SU-DHL-6 (cell line): ENCODE measurements around the gene CHST5.
"Not testable (repeated sequence)": the region's sequence is repeated elsewhere in the genome, so short reads cannot be mapped to it uniquely, and the experiment has no call there.

Experiments used
- H2AFZ ChIP-seq: fragments of 200-600 bp; sonication (generic); 2 replicates; pipeline ENCODE4 v1.6.1; 2014; ENCODE audit warnings: low read depth, mild to moderate bottlenecking, moderate library complexity, mixed read lengths, antibody characterized with exemption, low read length; ENCODE audit not compliant: severe bottlenecking
- H3F3A ChIP-seq: fragments of 200-600 bp; shearing (Covaris generic); 2 replicates; pipeline ENCODE4 v1.6.0; 2016; ENCODE audit warnings: antibody characterized with exemption, mild to moderate bottlenecking; ENCODE audit not compliant: insufficient read depth
- H3K27ac ChIP-seq: fragments of 200-600 bp; sonication (generic); 2 replicates; pipeline ENCODE4 v1.5.1; 2016; ENCODE audit warnings: low read depth, mild to moderate bottlenecking, low read length, moderate library complexity, mixed read lengths
- H3K27me3 ChIP-seq: fragments of 200-600 bp; sonication (generic), shearing (Covaris generic); 2 replicates; pipeline ENCODE4 v1.6.0; 2014; ENCODE audit warnings: mild to moderate bottlenecking, low read length
- H3K36me3 ChIP-seq: fragments of 200-600 bp; sonication (generic); 2 replicates; pipeline ENCODE4 v1.6.1; 2014; ENCODE audit warnings: mild to moderate bottlenecking, low read length, mixed read lengths
- H3K4me2 ChIP-seq: fragments of 300-600, 200-600 bp; shearing (Covaris generic), sonication (generic); 2 replicates; pipeline ENCODE4 v1.6.0; 2014; ENCODE audit warnings: low read length, low read depth, mild to moderate bottlenecking; ENCODE audit not compliant: poor library complexity, severe bottlenecking
- H3K4me3 ChIP-seq: fragments of 200-600 bp; sonication (generic); 2 replicates; pipeline ENCODE4 v1.5.1; 2014; ENCODE audit warnings: antibody characterized with exemption, low read length, mild to moderate bottlenecking, mixed read lengths; ENCODE audit not compliant: insufficient read depth, poor library complexity, severe bottlenecking
- H3K79me2 ChIP-seq: fragments of 200-600 bp; sonication (generic); 2 replicates; pipeline ENCODE4 v1.6.1; 2014; ENCODE audit warnings: mild to moderate bottlenecking, low read length, moderate library complexity; ENCODE audit not compliant: insufficient read depth
- H3K9ac ChIP-seq: fragments of 200-600 bp; sonication (generic); 2 replicates; pipeline ENCODE4 v1.7.0; 2014; ENCODE audit warnings: mild to moderate bottlenecking, low read length
- H3K9me2 ChIP-seq: fragments of 200-600 bp; sonication (generic); replicated peaks from 2 replicates; pipeline ENCODE4 v1.6.1; 2014; ENCODE audit warnings: low read length; ENCODE audit not compliant: insufficient read depth
- H3K9me3 ChIP-seq: fragments of 200-600 bp; sonication (generic); 2 replicates; pipeline ENCODE4 v1.6.1; 2014; ENCODE audit warnings: low read length, mixed read lengths; ENCODE audit not compliant: insufficient read depth
- H4K20me1 ChIP-seq: fragments of 200-600 bp; sonication (generic); 2 replicates; pipeline ENCODE4 v1.6.1; 2014; ENCODE audit warnings: low read depth, mild to moderate bottlenecking, antibody characterized with exemption, low read length, moderate library complexity, mixed read lengths
- EZH2phosphoT487 ChIP-seq: fragments of 200-600 bp; sonication (generic), shearing (Covaris generic); conservative IDR thresholded peaks from 2 replicates; pipeline ENCODE4 v1.6.1; 2018; ENCODE audit warnings: mild to moderate bottlenecking, antibody characterized with exemption, low read length, moderate library complexity, mixed read lengths
- TF ChIP-seq, protein P1 (sequence below): fragments of 200-600 bp; sonication (generic); IDR thresholded peaks from one replicate; pipeline ENCODE4 v1.5.1; 2017; ENCODE audit warnings: antibody characterized with exemption, mild to moderate bottlenecking, low read length, moderate library complexity; ENCODE audit not compliant: insufficient read depth, poor library complexity, severe bottlenecking

Gene CHST5

DNA sequence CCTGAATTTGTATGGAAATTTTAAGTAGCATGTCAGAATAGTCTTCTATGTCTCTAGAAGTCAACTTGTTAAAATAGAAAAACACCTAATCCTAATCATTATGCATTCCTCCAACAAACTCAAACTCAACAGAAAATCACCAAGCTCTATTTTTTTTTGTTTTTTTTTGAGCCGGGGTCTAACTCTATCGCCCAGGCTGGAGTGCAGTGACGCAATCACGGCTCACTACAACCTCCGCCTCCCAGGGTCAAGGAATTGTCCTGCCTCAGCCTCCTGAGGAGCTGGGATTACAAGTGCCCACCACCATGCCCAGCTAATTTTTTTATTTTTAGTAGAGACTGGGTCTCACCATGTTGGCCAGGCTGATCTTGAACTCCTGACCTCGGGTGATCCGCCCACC lies 10.4 kb upstream of the CHST5 start:
- no peak overlapping the region for H3K4me3 ChIP-seq
- no peak overlapping the region for H3K4me2 ChIP-seq
- H3K79me2 ChIP-seq, result no peaks in the 10 kb centered on the region
- H3K9me2 ChIP-seq, result no peaks in the 10 kb centered on the region
- H3K9me3 ChIP-seq, result no peaks in the 10 kb centered on the region
- H3K9ac ChIP-seq, result no peak overlapping the region
- no peaks in the 10 kb centered on the region for H3F3A ChIP-seq
- H4K20me1 ChIP-seq, result no peaks in the 10 kb centered on the region
- H3K27me3 ChIP-seq, result no peaks in the 10 kb centered on the region
- TF ChIP-seq, protein P1, sequence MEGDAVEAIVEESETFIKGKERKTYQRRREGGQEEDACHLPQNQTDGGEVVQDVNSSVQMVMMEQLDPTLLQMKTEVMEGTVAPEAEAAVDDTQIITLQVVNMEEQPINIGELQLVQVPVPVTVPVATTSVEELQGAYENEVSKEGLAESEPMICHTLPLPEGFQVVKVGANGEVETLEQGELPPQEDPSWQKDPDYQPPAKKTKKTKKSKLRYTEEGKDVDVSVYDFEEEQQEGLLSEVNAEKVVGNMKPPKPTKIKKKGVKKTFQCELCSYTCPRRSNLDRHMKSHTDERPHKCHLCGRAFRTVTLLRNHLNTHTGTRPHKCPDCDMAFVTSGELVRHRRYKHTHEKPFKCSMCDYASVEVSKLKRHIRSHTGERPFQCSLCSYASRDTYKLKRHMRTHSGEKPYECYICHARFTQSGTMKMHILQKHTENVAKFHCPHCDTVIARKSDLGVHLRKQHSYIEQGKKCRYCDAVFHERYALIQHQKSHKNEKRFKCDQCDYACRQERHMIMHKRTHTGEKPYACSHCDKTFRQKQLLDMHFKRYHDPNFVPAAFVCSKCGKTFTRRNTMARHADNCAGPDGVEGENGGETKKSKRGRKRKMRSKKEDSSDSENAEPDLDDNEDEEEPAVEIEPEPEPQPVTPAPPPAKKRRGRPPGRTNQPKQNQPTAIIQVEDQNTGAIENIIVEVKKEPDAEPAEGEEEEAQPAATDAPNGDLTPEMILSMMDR, result no peak
- no peak for TF ChIP-seq EZH2phosphoT487
- H2AFZ ChIP-seq, result no peak overlapping the region
- H3K36me3 ChIP-seq, result no peaks in the 10 kb centered on the region
- H3K27ac ChIP-seq, result no peak overlapping the region

DNA sequence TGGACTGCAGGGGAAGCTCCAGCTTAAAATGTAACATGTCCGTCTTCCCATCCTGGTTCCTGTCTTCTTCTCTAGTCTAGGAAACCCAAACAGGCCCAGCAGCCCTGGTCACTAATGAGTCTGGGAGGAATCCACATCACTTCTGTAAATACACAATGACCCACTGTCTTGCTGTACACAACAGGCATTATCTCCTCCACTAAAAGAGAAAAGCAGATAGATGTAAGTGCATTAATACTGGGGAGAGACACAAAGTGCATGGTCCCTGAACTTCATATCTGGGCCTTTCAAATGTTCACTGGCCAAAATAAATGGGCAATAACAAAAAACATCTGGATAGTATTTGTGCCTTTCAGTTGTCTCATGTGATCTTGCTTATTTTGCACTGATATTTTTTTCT lies 10.0 kb upstream of the CHST5 start:
- H3K9me2 ChIP-seq, H3F3A ChIP-seq, H3K36me3 ChIP-seq, H3K27ac ChIP-seq, H3K4me3 ChIP-seq, H3K27me3 ChIP-seq, H3K9ac ChIP-seq, H3K79me2 ChIP-seq, H4K20me1 ChIP-seq, H2AFZ ChIP-seq, H3K9me3 ChIP-seq, H3K4me2 ChIP-seq: not testable (repeated sequence)

DNA sequence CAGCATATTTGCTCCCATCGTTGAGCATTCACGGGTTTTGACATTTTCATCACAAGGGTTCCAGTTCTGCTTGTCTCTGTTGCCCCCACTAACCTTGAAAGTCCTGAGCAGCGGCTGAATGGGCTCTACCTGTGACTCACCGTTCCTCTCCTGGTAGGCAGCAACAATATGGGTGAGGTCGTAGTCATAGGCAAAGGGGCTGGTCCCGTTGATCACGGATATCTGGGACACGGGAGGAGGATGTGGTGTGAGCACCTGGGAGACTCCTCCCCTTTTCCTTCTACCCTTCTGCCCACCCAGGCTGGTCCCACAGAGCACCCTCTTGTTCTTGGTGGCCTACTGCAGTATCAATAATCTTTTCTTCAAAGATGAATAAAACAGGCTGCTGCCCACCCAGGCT lies 6.6 kb upstream of the CHST5 start:
- H3K27me3 ChIP-seq, H3K79me2 ChIP-seq, H3K4me2 ChIP-seq, H3K36me3 ChIP-seq, H3F3A ChIP-seq, H4K20me1 ChIP-seq, H2AFZ ChIP-seq, H3K4me3 ChIP-seq, H3K9ac ChIP-seq, H3K9me3 ChIP-seq, H3K9me2 ChIP-seq, H3K27ac ChIP-seq: not testable (repeated sequence)

DNA sequence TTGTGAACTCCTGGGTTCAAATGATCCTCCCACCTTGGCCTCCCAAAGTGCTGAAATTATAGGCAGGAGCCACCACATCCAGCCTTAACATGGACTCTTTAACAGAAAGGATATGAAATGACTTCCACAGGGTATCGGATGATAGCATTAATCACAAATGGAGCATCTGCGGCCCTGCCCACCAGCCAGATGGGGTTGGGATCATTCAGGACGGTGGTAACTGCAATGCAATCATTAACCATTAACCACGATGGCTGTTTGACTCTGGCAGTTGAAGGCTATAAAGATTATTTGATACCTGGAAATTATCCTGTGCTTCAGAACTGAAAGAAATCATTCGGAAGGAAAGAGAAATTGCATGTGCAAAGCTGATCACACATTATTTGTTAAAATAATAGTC lies 5.3 kb upstream of the CHST5 start:
- no peaks in the 10 kb centered on the region for H3K79me2 ChIP-seq
- TF ChIP-seq, protein P1, result no peak
- no peak for TF ChIP-seq EZH2phosphoT487
- no peaks in the 10 kb centered on the region for H3K9me2 ChIP-seq
- H3K9ac ChIP-seq, result no peak overlapping the region
- no peaks in the 10 kb centered on the region for H3K36me3 ChIP-seq
- H3K9me3 ChIP-seq, result no peaks in the 10 kb centered on the region
- H2AFZ ChIP-seq, result no peak overlapping the region
- H4K20me1 ChIP-seq, result no peaks in the 10 kb centered on the region
- H3K4me2 ChIP-seq, result no peak overlapping the region
- H3K27me3 ChIP-seq, result no peaks in the 10 kb centered on the region
- H3F3A ChIP-seq, result no peaks in the 10 kb centered on the region
- no peak overlapping the region for H3K4me3 ChIP-seq
- no peak overlapping the region for H3K27ac ChIP-seq

DNA sequence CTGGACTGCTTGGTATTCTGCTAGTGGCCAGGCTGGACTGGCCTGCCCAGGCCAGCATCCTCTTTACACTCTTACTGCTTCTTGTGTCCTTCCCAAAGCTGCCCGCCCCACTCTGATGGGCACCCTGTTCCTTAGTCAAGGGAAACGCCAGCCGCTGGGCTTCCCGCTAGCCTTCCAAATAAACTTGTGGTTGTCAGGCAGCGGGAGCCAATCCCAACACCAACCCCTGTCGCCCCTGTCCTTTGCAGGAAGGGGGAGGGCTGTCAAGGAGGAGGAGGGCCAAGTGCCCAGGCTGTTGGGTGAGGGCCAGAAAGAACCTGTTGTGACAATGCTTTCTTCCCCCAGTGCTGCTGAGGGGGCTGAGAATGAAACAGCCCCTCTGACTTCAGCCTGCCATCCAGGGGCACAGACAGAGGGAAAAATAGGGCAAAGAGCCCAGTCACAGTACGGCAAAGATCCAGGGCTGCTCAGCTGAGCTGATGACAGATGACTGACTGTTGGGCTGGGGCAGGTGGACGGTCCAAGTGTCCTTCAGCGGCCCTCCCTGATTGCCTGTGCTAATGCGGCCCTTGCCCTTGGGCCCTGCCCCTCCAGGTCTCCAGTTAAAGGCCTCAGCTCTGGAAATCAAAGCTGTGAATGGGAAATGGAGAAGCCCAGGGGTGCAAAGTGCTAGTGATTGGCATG lies 3.1 kb upstream of the CHST5 start:
- H4K20me1 ChIP-seq, H3F3A ChIP-seq, H3K27ac ChIP-seq, H2AFZ ChIP-seq, H3K79me2 ChIP-seq, H3K27me3 ChIP-seq, H3K9ac ChIP-seq, H3K4me3 ChIP-seq, H3K9me2 ChIP-seq, H3K4me2 ChIP-seq, H3K9me3 ChIP-seq, H3K36me3 ChIP-seq: not testable (repeated sequence)
